H9 (cell line): ENCODE results near the gene KIF1A. TPM values are rescaled to one million over a fixed set of nuclear protein-coding genes. Genes with fewer than 3 reads are reported as not detected.

ENCODE experiments used
- DNase-seq: peaks from one replicate; pipeline ENCODE4 v3.0.0-alpha.2; 2017
- H2AFZ ChIP-seq: one replicate; pipeline ENCODE4 v1.6.1; 2013; ENCODE audit warnings: mild to moderate bottlenecking, low read length, control low read depth, moderate library complexity
- H2AK5ac ChIP-seq: 2 replicates; pipeline ENCODE4 v1.6.1; 2013; ENCODE audit warnings: low read length, control low read depth, mixed read lengths; ENCODE audit not compliant: insufficient read length
- H2BK120ac ChIP-seq: one replicate; pipeline ENCODE4 v1.6.1; 2013; ENCODE audit warnings: low read depth, mild to moderate bottlenecking, low read length, control low read depth, inconsistent platforms; ENCODE audit not compliant: poor library complexity, severe bottlenecking
- H2BK12ac ChIP-seq: 2 replicates; pipeline ENCODE4 v1.6.1; 2013; ENCODE audit warnings: low read length, control low read depth, mixed read lengths, low read depth; ENCODE audit not compliant: insufficient read length
- H2BK15ac ChIP-seq: 2 replicates; pipeline ENCODE4 v1.6.1; 2013; ENCODE audit warnings: low read depth, low read length, control low read depth
- H2BK20ac ChIP-seq: one replicate; pipeline ENCODE4 v1.6.1; 2013; ENCODE audit warnings: low read depth, mild to moderate bottlenecking, low read length, control low read depth, inconsistent platforms; ENCODE audit not compliant: poor library complexity, severe bottlenecking
- H2BK5ac ChIP-seq: 2 replicates; pipeline ENCODE4 v1.6.1; 2013; ENCODE audit warnings: low read length, control low read depth, mixed read lengths; ENCODE audit not compliant: insufficient read length
- H3K14ac ChIP-seq: 2 replicates; pipeline ENCODE4 v1.6.1; 2013; ENCODE audit warnings: low read length, control low read depth; ENCODE audit not compliant: insufficient read depth
- H3K18ac ChIP-seq: 2 replicates; pipeline ENCODE4 v1.6.1; 2013; ENCODE audit warnings: low read depth, mild to moderate bottlenecking, mixed read lengths, low read length, control low read depth; ENCODE audit not compliant: insufficient read length
- H3K23ac ChIP-seq: 2 replicates; pipeline ENCODE4 v1.6.1; 2013; ENCODE audit warnings: low read length, control low read depth, mixed read lengths, low read depth; ENCODE audit not compliant: insufficient read length
- H3K23me2 ChIP-seq: 2 replicates; pipeline ENCODE4 v1.6.1; 2013; ENCODE audit warnings: low read depth, mild to moderate bottlenecking, mixed read lengths, low read length, control low read depth; ENCODE audit not compliant: insufficient read length, poor library complexity, severe bottlenecking
- H3K27ac ChIP-seq: 2 replicates; pipeline ENCODE4 v1.5.1; 2013; ENCODE audit warnings: low read length, control low read depth, mixed read lengths, low read depth; ENCODE audit not compliant: insufficient read length
- H3K27me3 ChIP-seq: 2 replicates; pipeline ENCODE4 v1.6.1; 2013; ENCODE audit warnings: low read length, control low read depth, inconsistent platforms; ENCODE audit not compliant: insufficient read depth
- H3K4ac ChIP-seq: 2 replicates; pipeline ENCODE4 v1.6.1; 2013; ENCODE audit warnings: low read depth, mild to moderate bottlenecking, control low read depth, inconsistent platforms, low read length, moderate library complexity
- H3K4me1 ChIP-seq: 2 replicates; pipeline ENCODE4 v1.6.1; 2013; ENCODE audit warnings: low read length, control low read depth, inconsistent platforms; ENCODE audit not compliant: insufficient read depth
- H3K4me2 ChIP-seq: 2 replicates; pipeline ENCODE4 v1.6.1; 2013; ENCODE audit warnings: low read length, control low read depth, mixed read lengths; ENCODE audit not compliant: insufficient read length, insufficient read depth
- H3K56ac ChIP-seq: 2 replicates; pipeline ENCODE4 v1.6.1; 2013; ENCODE audit warnings: low read depth, mild to moderate bottlenecking, mixed read lengths, low read length, control low read depth; ENCODE audit not compliant: insufficient read length
- H3K79me1 ChIP-seq: 2 replicates; pipeline ENCODE4 v1.6.1; 2013; ENCODE audit warnings: low read depth, mild to moderate bottlenecking, moderate library complexity, low read length, control low read depth, inconsistent platforms; ENCODE audit not compliant: insufficient read depth, poor library complexity, severe bottlenecking
- H3K79me2 ChIP-seq: 2 replicates; pipeline ENCODE4 v1.6.1; 2013; ENCODE audit warnings: low read length, control low read depth, inconsistent platforms; ENCODE audit not compliant: insufficient read depth
- H3K9ac ChIP-seq: 2 replicates; pipeline ENCODE4 v1.6.1; 2013; ENCODE audit warnings: low read length, control low read depth, mixed read lengths; ENCODE audit not compliant: insufficient read length; ENCODE audit errors: extremely low read depth
- H3K9me3 ChIP-seq: one replicate; pipeline ENCODE4 v1.6.1; 2013; ENCODE audit warnings: low read depth, low read length, inconsistent platforms; ENCODE audit not compliant: control insufficient read depth
- H3T11ph ChIP-seq: one replicate; pipeline ENCODE4 v1.6.1; 2013; ENCODE audit warnings: mild to moderate bottlenecking, low read length, control low read depth, inconsistent platforms
- H4K20me1 ChIP-seq: one replicate; pipeline ENCODE4 v1.6.1; 2013; ENCODE audit not compliant: control insufficient read depth, insufficient read length, insufficient read depth
- H4K5ac ChIP-seq: 2 replicates; pipeline ENCODE4 v1.6.1; 2013; ENCODE audit warnings: low read depth, mild to moderate bottlenecking, mixed read lengths, low read length, control low read depth; ENCODE audit not compliant: insufficient read length
- H4K8ac ChIP-seq: replicated peaks from 2 replicates; pipeline ENCODE4 v1.6.1; 2013; ENCODE audit warnings: low read length, control low read depth, mixed read lengths, low read depth; ENCODE audit not compliant: insufficient read length
- H4K91ac ChIP-seq: 2 replicates; pipeline ENCODE4 v1.6.1; 2013; ENCODE audit warnings: low read depth, mild to moderate bottlenecking, moderate library complexity, mixed read lengths, low read length, control low read depth; ENCODE audit not compliant: insufficient read length
- H3K27ac Mint-ChIP-seq, 3 experiments: 2 replicates in 2 of 3; 3 replicates in 1 of 3; pipeline ENCODE4 v1.8.0; 2020 to 2021; ENCODE audit warnings: mixed read lengths in 3 of 3, mild to moderate bottlenecking in 1 of 3, moderate library complexity in 1 of 3
- H3K27me3 Mint-ChIP-seq: 2 replicates; pipeline ENCODE4 v1.8.0; 2021; ENCODE audit warnings: low read depth, mild to moderate bottlenecking, moderate library complexity, mixed read lengths
- H3K36me3 Mint-ChIP-seq, 3 experiments: 2 replicates in 2 of 3; 3 replicates in 1 of 3; pipeline ENCODE4 v1.8.0; 2020 to 2021; ENCODE audit warnings: low read depth in 3 of 3, mixed read lengths in 3 of 3; ENCODE audit not compliant: insufficient read depth in 1 of 3
- H3K4me1 Mint-ChIP-seq, 2 experiments: 2 replicates each; pipeline ENCODE4 v1.8.0; 2020; ENCODE audit warnings: mixed read lengths in 2 of 2
- H3K4me3 Mint-ChIP-seq, 2 experiments: 2 replicates in 1 of 2; 3 replicates in 1 of 2; pipeline ENCODE4 v1.8.0; 2020 to 2021; ENCODE audit warnings: mild to moderate bottlenecking in 2 of 2, mixed read lengths in 2 of 2, moderate library complexity in 1 of 2
- H3K9me3 Mint-ChIP-seq, 2 experiments: 2 replicates in 1 of 2; 3 replicates in 1 of 2; pipeline ENCODE4 v1.8.0; 2020; ENCODE audit warnings: mild to moderate bottlenecking in 2 of 2, mixed read lengths in 2 of 2, moderate library complexity in 1 of 2
- CTCF ChIP-seq: fragments of 200-600 bp; sonication (generic); conservative IDR thresholded peaks from 3 replicates; pipeline ENCODE4 v1.8.0; 2021; ENCODE audit warnings: antibody characterized with exemption, mild to moderate bottlenecking
- WGBS: extraction: QIAGEN DNeasy Blood & Tissue Kit; methylation state at CpG from one replicate; pipeline ENCODE4 v1.1.7; 2013; ENCODE audit warnings: missing lambda C conversion rate, low lambda C conversion rate, mixed read lengths; ENCODE audit not compliant: insufficient read length; ENCODE audit errors: extremely low coverage; 5-methylcytosine and 5-hydroxymethylcytosine counted together
- total RNA-seq: library from RNA; stranded (reverse); gene quantifications from 2 replicates; pipeline ENCODE4 v1.2.1, GENCODE V29; 2021

Gene KIF1A
- total RNA-seq, 1 experiment from 2014 or later, result 204 TPM

GRCh38 chr2:240734756-240735155, 85.3 kb downstream of the KIF1A start:
- H3K14ac ChIP-seq, result no peak overlapping the region; the same call in 1 of the 2 replicates
- TF ChIP-seq CTCF, result no peak
- H3K4ac ChIP-seq, result no peak overlapping the region
- Mint-ChIP-seq H3K27me3 (no peaks in the 10 kb centered on the region), H3K9me3 (no peaks in the 10 kb centered on the region), H3K27ac (peak overlapping the region in 2 of 3 experiments; percentile 19 to 49; a peak in 1 of 7 replicates), H3K4me1 (no peaks in the 10 kb centered on the region), H3K36me3 (peaks cover 28 to 57% (median 56%) of the 10 kb centered on the region in 3 experiments), H3K4me3 (no peak overlapping the region)
- no peak overlapping the region for H2AFZ ChIP-seq
- no peak overlapping the region for H2BK5ac ChIP-seq
- no CpG with 5 or more reads among the region's 17 CpGs for WGBS
- H4K20me1 ChIP-seq, result no peaks in the 10 kb centered on the region
- no peaks in the 10 kb centered on the region for H3K4me1 ChIP-seq
- H3K9ac ChIP-seq, result no peak overlapping the region
- no peak overlapping the region for H2AK5ac ChIP-seq
- no peak overlapping the region for H3K23ac ChIP-seq
- no peak overlapping the region for H3K56ac ChIP-seq
- H4K91ac ChIP-seq, result no peak overlapping the region
- H3T11ph ChIP-seq, result no peak overlapping the region
- no peak for DNase-seq
- no peaks in the 10 kb centered on the region for H3K23me2 ChIP-seq
- no peak overlapping the region for H2BK120ac ChIP-seq
- H3K79me1 ChIP-seq, result no peaks in the 10 kb centered on the region
- H3K18ac ChIP-seq, result no peak overlapping the region
- H3K4me2 ChIP-seq, result no peak overlapping the region
- H3K27ac ChIP-seq, result no peak overlapping the region
- no peak overlapping the region for H2BK12ac ChIP-seq
- H2BK15ac ChIP-seq, result no peak overlapping the region
- no peaks in the 10 kb centered on the region for H3K9me3 ChIP-seq
- H4K5ac ChIP-seq, result no peak overlapping the region
- no peak overlapping the region for H2BK20ac ChIP-seq
- H3K27me3 ChIP-seq, result no peaks in the 10 kb centered on the region
- no peaks in the 10 kb centered on the region for H3K79me2 ChIP-seq
- H4K8ac ChIP-seq, result no peak overlapping the region
